Lower lobe of right lung (tissue), 2 donors: ENCODE data around the gene SPATA33. TPM values are rescaled to one million over a fixed set of nuclear protein-coding genes. Genes with fewer than 3 reads are reported as not detected.
"Not testable (repeated sequence)": the region's sequence is repeated elsewhere in the genome, so short reads cannot be mapped to it uniquely, and the experiment has no call there.

Experiments
- ATAC-seq, 2 donors: fragments of 200-7000 bp; cut with Tn5 transposase; one replicate each; pipeline ENCODE4 v1.9.1; 2020 to 2022; ENCODE audit warnings: mild to moderate bottlenecking in 2 of 2, moderate library complexity in 2 of 2
- DNase-seq: peaks from one replicate; pipeline ENCODE4 v3.0.0-alpha.2; 2020
- H3K27ac ChIP-seq: fragments of 200-600 bp; one replicate; pipeline ENCODE4 v1.8.0; 2022
- H3K27me3 ChIP-seq: fragments of 200-600 bp; one replicate; pipeline ENCODE4 v1.8.0; 2022; ENCODE audit warnings: low read depth
- H3K36me3 ChIP-seq: fragments of 200-600 bp; one replicate; pipeline ENCODE4 v1.8.0; 2022; ENCODE audit warnings: mild to moderate bottlenecking
- H3K4me1 ChIP-seq: fragments of 200-600 bp; one replicate; pipeline ENCODE4 v1.8.0; 2022
- H3K4me3 ChIP-seq: fragments of 200-600 bp; one replicate; pipeline ENCODE4 v1.8.0; 2022; ENCODE audit warnings: mild to moderate bottlenecking
- H3K9me3 ChIP-seq: fragments of 200-600 bp; one replicate; pipeline ENCODE4 v1.8.0; 2022
- CTCF ChIP-seq: fragments of 200-600 bp; IDR thresholded peaks from one replicate; pipeline ENCODE4 v1.8.0; 2022; ENCODE audit warnings: antibody characterized with exemption, mild to moderate bottlenecking
- intact Hi-C: fragments of 100-400 bp; cut with DNase I; formaldehyde crosslinking; loops from one replicate; pipeline ENCODE4 v1.11.0; 2022
- total RNA-seq: library from RNA; stranded (reverse); fragmentation: NEBNext Ultra II Directional; extraction: Animal tissue kit (Norgen Biotek cat#: 25700); gene quantifications from one replicate; pipeline ENCODE4 v1.2.1, GENCODE V29; 2021
- donor health status: DM: no; HTN: yes; CAD: no; lungs with severe emphysema.

SPATA33 gene
- total RNA-seq, 1 donor from 2014 or later, result 9.7 TPM

GRCh38 chr16:89658221-89658879, 714 bp downstream of the SPATA33 start:
- no peak for TF ChIP-seq CTCF
- H3K27me3 ChIP-seq, result no peaks in the 10 kb centered on the region
- H3K4me3 ChIP-seq, result peak overlapping the region; percentile 91
- ATAC-seq (peak; percentile 20 to 48), DNase-seq (peak; percentile 53)
- H3K4me1 ChIP-seq, result peaks cover 22% of the 10 kb centered on the region
- H3K27ac ChIP-seq, result peak overlapping the region; percentile 92
- intact Hi-C loops, result no loop called here
- H3K9me3 ChIP-seq, result no peaks in the 10 kb centered on the region
- H3K36me3 ChIP-seq, result peaks cover 30% of the 10 kb centered on the region

- no peak for DNase-seq
- H3K27ac ChIP-seq, result no peak overlapping the region
- no peak for ATAC-seq
- intact Hi-C loops, result no loop called here
- H3K4me3 ChIP-seq, result no peak overlapping the region
- TF ChIP-seq CTCF, result no peak
- H3K4me1 ChIP-seq, result peaks cover 22% of the 10 kb centered on the region
- no peaks in the 10 kb centered on the region for H3K9me3 ChIP-seq
- no peaks in the 10 kb centered on the region for H3K27me3 ChIP-seq
- peaks cover 28% of the 10 kb centered on the region for H3K36me3 ChIP-seq
These were observed 2.5 kb downstream of the SPATA33 start for GRCh38 chr16:89660146-89660545.

GRCh38 chr16:89661215-89661614, 3.6 kb downstream of the SPATA33 start:
- DNase-seq (no peak), ATAC-seq (no peak)
- no peak for TF ChIP-seq CTCF
- Histone ChIP-seq H3K27ac (no peak overlapping the region), H3K4me3 (no peak overlapping the region), H3K4me1 (peaks cover 21% of the 10 kb centered on the region), H3K27me3 (no peaks in the 10 kb centered on the region), H3K36me3 (peaks cover 28% of the 10 kb centered on the region), H3K9me3 (no peaks in the 10 kb centered on the region)
- intact Hi-C loops, result no loop called here

GRCh38 chr16:89664238-89664637, 6.6 kb downstream of the SPATA33 start:
- ATAC-seq, H3K27me3 ChIP-seq, H3K9me3 ChIP-seq, DNase-seq, intact Hi-C loops, H3K27ac ChIP-seq, H3K4me3 ChIP-seq, H3K4me1 ChIP-seq: not testable (repeated sequence)
- H3K36me3 ChIP-seq, result peaks cover 28% of the 10 kb centered on the region

GRCh38 chr16:89667000-89667399, 9.4 kb downstream of the SPATA33 start:
- H3K4me3 ChIP-seq, ATAC-seq, H3K4me1 ChIP-seq, intact Hi-C loops, H3K9me3 ChIP-seq, H3K27ac ChIP-seq, DNase-seq, H3K27me3 ChIP-seq: not testable (repeated sequence)
- H3K36me3 ChIP-seq, result peaks cover 10% of the 10 kb centered on the region
- TF ChIP-seq CTCF, result peak; percentile 13

- no peak for DNase-seq
- Histone ChIP-seq H3K4me1 (peaks cover 6% of the 10 kb centered on the region), H3K4me3 (no peak overlapping the region), H3K9me3 (no peaks in the 10 kb centered on the region), H3K27me3 (no peaks in the 10 kb centered on the region), H3K27ac (no peak overlapping the region), H3K36me3 (peaks cover 8% of the 10 kb centered on the region)
- intact Hi-C loops, result no loop called here
- ATAC-seq, result no peak
- TF ChIP-seq CTCF, result no peak
These were observed 10.0 kb downstream of the SPATA33 start for GRCh38 chr16:89667633-89668032.
